Transverse colon (tissue), 4 donors: ENCODE data around the gene STAU1. TPM values are rescaled to one million over a fixed set of nuclear protein-coding genes. Genes with fewer than 3 reads are reported as not detected.

Source experiments
- DNase-seq: peaks from one replicate; pipeline ENCODE4 v3.0.0-alpha.2; 2019
- H3K27ac ChIP-seq, 4 donors: fragments of 200-600 bp; sonication (generic); 2 replicates each; pipeline ENCODE4 v1.5.1; 2016 to 2018; ENCODE audit warnings: inconsistent platforms in 4 of 4
- H3K27me3 ChIP-seq: fragments of 200-600 bp; sonication (generic); 2 replicates; pipeline ENCODE4 v1.5.1; 2017; ENCODE audit warnings: inconsistent platforms
- H3K36me3 ChIP-seq, 4 donors: fragments of 200-600 bp; sonication (generic); 2 replicates each; pipeline ENCODE4 v1.5.1; 2017 to 2019; ENCODE audit warnings: inconsistent platforms in 4 of 4
- H3K4me1 ChIP-seq, 4 donors: fragments of 200-600 bp; sonication (generic); 2 replicates each; pipeline ENCODE4 v1.5.1; 2017 to 2020; ENCODE audit warnings: inconsistent platforms in 4 of 4
- H3K4me3 ChIP-seq, 4 donors: fragments of 200-600 bp; sonication (generic); 1 replicate in 1 of 4; 2 replicates in 3 of 4; pipeline versions ENCODE4 v1.5.1 to v1.6.1; 2017 to 2019; ENCODE audit warnings: inconsistent platforms in 4 of 4
- H3K9me3 ChIP-seq, 2 donors: fragments of 200-600 bp; sonication (generic); 2 replicates each; pipeline ENCODE4 v1.5.1; 2017 to 2019; ENCODE audit warnings: inconsistent platforms in 2 of 2
- EP300 ChIP-seq: sonication (generic); formaldehyde crosslinking; IDR thresholded peaks from one replicate; pipeline ENCODE4 v1.6.1; 2017; ENCODE audit warnings: antibody characterized with exemption, low read depth
- POLR2A ChIP-seq: fragments of 450-650 bp; IDR thresholded peaks from one replicate; pipeline ENCODE4 v1.6.1; 2016; ENCODE audit warnings: antibody characterized with exemption, mild to moderate bottlenecking, moderate library complexity
- POLR2AphosphoS5 ChIP-seq, 3 donors: sonication (generic); formaldehyde crosslinking; IDR thresholded peaks; one replicate each; pipeline ENCODE4 v1.6.1; 2016; ENCODE audit warnings: antibody characterized with exemption in 3 of 3
- WGBS, 2 donors: methylation state at CpG; one replicate each; pipeline ENCODE4 v1.1.5; 2018; ENCODE audit warnings: low coverage in 1 of 2; 5-methylcytosine and 5-hydroxymethylcytosine counted together
- in situ Hi-C, 4 donors: fragments of 200-750 bp; cut with MboI; loops; one replicate each; pipeline versions ENCODE4 v1.15.0 to v1.15.1; 2017; ENCODE audit warnings: low sequenced_read_pairs in 3 of 4, low pct_ligation_motif_present in 1 of 4, low pct_unique_long_range_greater_than_20kb in 1 of 4
- intact Hi-C: fragments of 100-400 bp; cut with DNase I; formaldehyde crosslinking; loops from one replicate; pipeline ENCODE4 v1.15.1; 2023; ENCODE audit warnings: low total_unique reads
- total RNA-seq, 4 donors: library from RNA; depleted of rRNA; stranded (reverse); fragments of >200 nt; gene quantifications; one replicate each; pipeline ENCODE4 v1.1.0, GENCODE V29; 2016
- TF ChIP-seq, protein P1 (sequence below), 5 experiments: fragments of 200-600 bp in 3 of 5; fragments of 450-650 bp in 2 of 5; sonication (generic) in 3 of 5; IDR thresholded peaks; 1 replicate in 2 of 5; 2 replicates in 3 of 5; pipeline ENCODE4 v1.5.1; 2016 to 2017; ENCODE audit warnings: antibody characterized with exemption in 5 of 5, inconsistent platforms in 3 of 5, mild to moderate bottlenecking in 2 of 5, moderate library complexity in 1 of 5

The STAU1 gene
- total RNA-seq, 4 donors from 2014 or later: 66.7 to 79.7 (median 73.3) TPM

DNA sequence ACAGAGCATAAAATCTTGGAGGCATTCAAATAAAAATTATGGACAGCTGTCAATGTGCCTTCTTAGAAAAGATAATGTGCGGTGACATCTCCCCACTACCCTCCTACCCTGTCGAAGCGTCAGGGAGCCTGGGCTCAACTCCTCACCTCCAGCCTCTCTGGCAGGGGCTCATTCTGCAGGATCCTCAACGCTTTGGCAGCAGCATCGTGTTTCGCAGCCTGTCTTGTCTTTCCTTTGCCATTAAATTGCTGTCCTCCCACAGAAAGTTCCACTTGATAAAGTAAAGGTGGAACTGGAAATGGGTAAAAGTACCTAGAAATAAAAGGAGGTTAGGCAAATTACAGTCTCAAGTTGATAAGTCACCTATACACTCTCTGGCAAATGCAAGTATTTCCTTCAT lies 36.7 kb downstream of the STAU1 start:
- in situ Hi-C loops: no loop called here
- Histone ChIP-seq H3K27me3 (no peaks in the 10 kb centered on the region), H3K27ac (no peak overlapping the region), H3K9me3 (no peaks in the 10 kb centered on the region), H3K36me3 (peaks cover 0 to 22% (median 9%) of the 10 kb centered on the region in 4 donors), H3K4me3 (no peak overlapping the region), H3K4me1 (no peaks in the 10 kb centered on the region)
- DNase-seq: no peak
- 87 to 90% methylated on average over 6 of the region's 6 CpGs for WGBS, 2 donors
- TF ChIP-seq POLR2A: no peak
- TF ChIP-seq POLR2AphosphoS5 (IDR thresholded peaks at IDR 0.05): no peak
- TF ChIP-seq, protein P1, sequence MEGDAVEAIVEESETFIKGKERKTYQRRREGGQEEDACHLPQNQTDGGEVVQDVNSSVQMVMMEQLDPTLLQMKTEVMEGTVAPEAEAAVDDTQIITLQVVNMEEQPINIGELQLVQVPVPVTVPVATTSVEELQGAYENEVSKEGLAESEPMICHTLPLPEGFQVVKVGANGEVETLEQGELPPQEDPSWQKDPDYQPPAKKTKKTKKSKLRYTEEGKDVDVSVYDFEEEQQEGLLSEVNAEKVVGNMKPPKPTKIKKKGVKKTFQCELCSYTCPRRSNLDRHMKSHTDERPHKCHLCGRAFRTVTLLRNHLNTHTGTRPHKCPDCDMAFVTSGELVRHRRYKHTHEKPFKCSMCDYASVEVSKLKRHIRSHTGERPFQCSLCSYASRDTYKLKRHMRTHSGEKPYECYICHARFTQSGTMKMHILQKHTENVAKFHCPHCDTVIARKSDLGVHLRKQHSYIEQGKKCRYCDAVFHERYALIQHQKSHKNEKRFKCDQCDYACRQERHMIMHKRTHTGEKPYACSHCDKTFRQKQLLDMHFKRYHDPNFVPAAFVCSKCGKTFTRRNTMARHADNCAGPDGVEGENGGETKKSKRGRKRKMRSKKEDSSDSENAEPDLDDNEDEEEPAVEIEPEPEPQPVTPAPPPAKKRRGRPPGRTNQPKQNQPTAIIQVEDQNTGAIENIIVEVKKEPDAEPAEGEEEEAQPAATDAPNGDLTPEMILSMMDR (IDR thresholded peaks at IDR 0.05): no peak
- no peak for TF ChIP-seq EP300
- intact Hi-C loops: no loop called here

DNA sequence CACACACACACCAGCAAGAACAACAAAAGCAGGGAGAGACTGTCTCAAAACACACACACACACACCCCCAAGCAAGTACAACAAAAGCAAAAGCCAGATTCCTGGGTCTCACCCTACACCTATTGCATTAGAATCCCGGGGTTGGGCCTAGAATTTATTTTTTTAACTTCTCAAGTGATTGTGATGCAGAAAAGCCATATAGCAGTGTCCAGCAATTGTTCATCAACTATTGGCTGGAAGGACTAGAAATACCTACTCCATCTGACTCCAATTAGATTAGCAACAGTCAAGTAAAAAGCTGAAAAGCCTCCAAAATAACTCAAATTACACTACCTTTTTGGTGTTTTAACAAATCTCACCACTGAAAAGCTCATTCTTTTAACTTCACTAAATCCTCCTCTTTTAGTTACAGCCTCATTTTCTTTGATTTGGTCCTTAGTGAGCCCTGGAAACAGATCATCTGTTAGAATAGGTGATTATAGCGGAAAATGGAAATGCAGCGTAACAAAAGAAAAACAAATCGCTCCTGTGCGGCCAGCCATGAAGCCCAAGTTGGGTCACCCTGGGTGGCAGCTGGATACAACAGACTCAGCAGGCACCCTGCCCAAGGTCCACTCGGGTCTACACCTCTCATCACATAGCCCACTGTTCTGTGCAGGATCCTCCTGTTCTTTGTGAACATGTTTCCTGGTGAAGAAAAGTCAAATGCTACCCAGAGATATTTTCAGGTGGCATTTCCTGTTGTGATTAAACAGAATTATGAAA lies 38.7 kb downstream of the STAU1 start:
- H3K36me3 ChIP-seq: peaks cover 0 to 23% (median 9%) of the 10 kb centered on the region in 4 donors

DNA sequence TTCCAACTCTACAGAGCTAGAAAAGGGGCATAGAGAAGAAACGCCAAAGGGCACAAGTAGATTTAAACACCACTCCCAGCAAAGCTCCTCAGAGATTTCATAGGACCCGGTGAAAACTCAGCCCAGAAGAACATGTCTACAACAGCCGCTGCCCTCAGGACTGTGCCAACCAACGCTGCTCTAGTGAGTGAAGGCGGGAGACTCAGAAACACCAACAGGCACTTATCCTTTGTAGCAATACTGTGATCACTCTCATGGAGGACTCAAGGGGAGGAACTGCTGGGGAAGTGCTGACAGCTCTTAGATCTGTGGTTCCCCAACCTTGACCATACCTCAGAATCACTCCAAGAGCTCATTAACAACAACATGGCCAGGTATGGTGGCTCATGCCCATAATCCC lies 39.5 kb downstream of the STAU1 start:
- H3K36me3 ChIP-seq: peaks cover 0 to 31% (median 11%) of the 10 kb centered on the region in 4 donors
- 94 to 95% methylated on average over 2 to 5 of the region's 5 CpGs for WGBS, 2 donors
- no peak for DNase-seq
- H3K4me3 ChIP-seq: no peak overlapping the region
- no peaks in the 10 kb centered on the region for H3K4me1 ChIP-seq
- in situ Hi-C loops (loop anchor here in 1 of 4 donors (25.0 kb wide), 1 partner anchor 111 kb away; the partner anchor contains the start of gene CSE1L), intact Hi-C loops (no loop called here)
- H3K27ac ChIP-seq: no peak overlapping the region
- H3K9me3 ChIP-seq: no peaks in the 10 kb centered on the region
- no peaks in the 10 kb centered on the region for H3K27me3 ChIP-seq
- TF ChIP-seq POLR2AphosphoS5 (IDR thresholded peaks at IDR 0.05): no peak
- no peak for TF ChIP-seq POLR2A
- TF ChIP-seq, protein P1 (IDR thresholded peaks at IDR 0.05): no peak
- no peak for TF ChIP-seq EP300

More for the DNA sequence above, 38.7 kb downstream of the STAU1 start:
- TF ChIP-seq EP300: no peak
- TF ChIP-seq POLR2A: no peak
- TF ChIP-seq POLR2AphosphoS5 (IDR thresholded peaks at IDR 0.05): no peak
- TF ChIP-seq, protein P1 (IDR thresholded peaks at IDR 0.05): no peak
- intact Hi-C loops: loop anchor here (1.0 kb wide), 1 partner anchor 18 kb away; no protein-coding TSS in a partner anchor
- no peak for DNase-seq
- Histone ChIP-seq H3K4me3 (no peak overlapping the region), H3K27me3 (no peaks in the 10 kb centered on the region), H3K27ac (no peak overlapping the region), H3K4me1 (no peaks in the 10 kb centered on the region), H3K9me3 (no peaks in the 10 kb centered on the region)
- 96 to 100% methylated on average over 5 to 6 of the region's 6 CpGs for WGBS, 2 donors
- in situ Hi-C loops: loop anchor here in 1 of 4 donors (25.0 kb wide), 1 partner anchor 112 kb away; the partner anchor contains the start of gene CSE1L

DNA sequence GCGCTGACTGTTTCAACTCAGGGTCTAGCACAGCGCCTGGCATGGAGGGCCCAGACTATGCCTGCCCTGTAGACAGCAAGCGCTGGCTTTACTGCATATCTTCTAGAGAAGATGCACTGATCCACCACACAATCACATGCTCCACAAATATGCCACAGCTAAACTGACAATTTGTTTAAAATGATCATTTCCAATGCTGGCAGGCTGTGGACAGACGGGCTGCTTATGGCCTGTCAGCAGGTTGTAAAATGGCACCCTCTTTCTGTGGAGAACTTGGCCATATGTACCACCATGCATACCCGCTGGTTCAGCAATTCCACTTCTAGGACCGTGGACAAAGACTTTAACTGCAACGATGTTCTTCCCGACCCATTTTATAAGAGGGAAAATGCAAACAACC lies 40.8 kb downstream of the STAU1 start:
- TF ChIP-seq POLR2AphosphoS5 (IDR thresholded peaks at IDR 0.05): no peak
- no peak for TF ChIP-seq EP300
- TF ChIP-seq, protein P1 (IDR thresholded peaks at IDR 0.05): no peak
- TF ChIP-seq POLR2A: no peak
- WGBS, 2 donors: 95 to 98% methylated on average over 6 to 8 of the region's 8 CpGs
- Histone ChIP-seq H3K9me3 (no peaks in the 10 kb centered on the region), H3K4me3 (no peak overlapping the region), H3K27me3 (no peaks in the 10 kb centered on the region), H3K4me1 (no peaks in the 10 kb centered on the region), H3K36me3 (peaks cover 0 to 34% (median 15%) of the 10 kb centered on the region in 4 donors), H3K27ac (no peak overlapping the region)
- no peak for DNase-seq
- intact Hi-C loops (no loop called here), in situ Hi-C loops (loop anchor here in 1 of 4 donors (25.0 kb wide), 1 partner anchor 110 kb away; the partner anchor contains the start of gene CSE1L)
